GM12875 (cell line): ENCODE measurements around the gene DCAF16.

ENCODE experiments used
- H3K4me3 ChIP-seq: one replicate; pipeline ENCODE4 v1.5.1; 2011; ENCODE audit warnings: low read depth, low read length, control low read depth
- TF ChIP-seq, protein P1 (sequence below): IDR thresholded peaks from 2 replicates; pipeline ENCODE4 v1.5.1; 2011; ENCODE audit warnings: low read depth, mild to moderate bottlenecking, control low read depth, inconsistent platforms, low read length, moderate library complexity, borderline replicate concordance; ENCODE audit not compliant: insufficient read depth

The DCAF16 gene

DNA sequence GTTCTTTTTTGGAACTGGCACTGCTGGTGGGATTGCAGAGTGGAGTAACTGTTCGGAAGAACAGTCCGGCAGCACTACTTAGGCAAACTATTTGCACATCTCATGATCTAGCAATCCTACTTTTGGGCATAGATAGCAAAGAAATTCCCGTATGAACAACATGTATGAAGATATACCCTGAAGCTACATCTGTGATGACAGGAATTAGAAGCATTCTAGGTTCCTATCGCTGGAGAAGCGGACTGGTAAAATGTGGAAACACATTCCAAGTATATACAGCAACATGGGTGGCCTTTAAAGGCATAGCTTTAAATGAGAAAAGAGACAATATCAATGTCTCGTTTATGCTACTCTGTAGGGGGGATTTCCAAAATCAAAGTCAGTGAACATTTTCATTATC lies 3.1 kb downstream of the DCAF16 start:
- TF ChIP-seq, protein P1, sequence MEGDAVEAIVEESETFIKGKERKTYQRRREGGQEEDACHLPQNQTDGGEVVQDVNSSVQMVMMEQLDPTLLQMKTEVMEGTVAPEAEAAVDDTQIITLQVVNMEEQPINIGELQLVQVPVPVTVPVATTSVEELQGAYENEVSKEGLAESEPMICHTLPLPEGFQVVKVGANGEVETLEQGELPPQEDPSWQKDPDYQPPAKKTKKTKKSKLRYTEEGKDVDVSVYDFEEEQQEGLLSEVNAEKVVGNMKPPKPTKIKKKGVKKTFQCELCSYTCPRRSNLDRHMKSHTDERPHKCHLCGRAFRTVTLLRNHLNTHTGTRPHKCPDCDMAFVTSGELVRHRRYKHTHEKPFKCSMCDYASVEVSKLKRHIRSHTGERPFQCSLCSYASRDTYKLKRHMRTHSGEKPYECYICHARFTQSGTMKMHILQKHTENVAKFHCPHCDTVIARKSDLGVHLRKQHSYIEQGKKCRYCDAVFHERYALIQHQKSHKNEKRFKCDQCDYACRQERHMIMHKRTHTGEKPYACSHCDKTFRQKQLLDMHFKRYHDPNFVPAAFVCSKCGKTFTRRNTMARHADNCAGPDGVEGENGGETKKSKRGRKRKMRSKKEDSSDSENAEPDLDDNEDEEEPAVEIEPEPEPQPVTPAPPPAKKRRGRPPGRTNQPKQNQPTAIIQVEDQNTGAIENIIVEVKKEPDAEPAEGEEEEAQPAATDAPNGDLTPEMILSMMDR: no peak
- H3K4me3 ChIP-seq: no peak overlapping the region

DNA sequence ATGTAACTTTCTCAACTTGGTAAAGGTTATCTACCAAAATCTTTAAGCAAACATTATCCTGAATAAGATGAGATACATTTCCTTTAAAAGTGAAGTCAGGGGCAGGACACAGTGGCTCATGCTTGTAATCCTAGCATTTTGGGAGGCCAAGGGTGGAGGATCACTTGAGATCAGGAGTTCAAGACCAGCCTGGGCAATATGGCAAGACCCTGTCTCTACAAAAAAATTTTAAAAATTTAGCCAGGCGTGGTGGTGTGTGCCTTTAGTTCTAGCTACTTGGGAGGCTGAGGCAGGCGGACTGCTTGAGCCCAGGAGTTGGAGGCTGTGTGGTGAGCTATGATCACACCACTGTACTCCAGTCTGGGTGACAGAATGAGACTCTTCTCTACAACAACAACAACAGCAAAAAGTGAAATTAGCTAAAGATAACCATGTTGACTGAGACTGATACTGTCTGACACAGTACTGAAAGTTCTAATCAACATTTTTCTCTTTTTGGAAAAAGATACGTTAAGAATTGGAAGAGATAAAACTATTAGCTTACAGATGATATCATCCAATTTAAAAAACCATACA lies 4.9 kb downstream of the DCAF16 start:
- no peak overlapping the region for H3K4me3 ChIP-seq
- TF ChIP-seq, protein P1: no peak

DNA sequence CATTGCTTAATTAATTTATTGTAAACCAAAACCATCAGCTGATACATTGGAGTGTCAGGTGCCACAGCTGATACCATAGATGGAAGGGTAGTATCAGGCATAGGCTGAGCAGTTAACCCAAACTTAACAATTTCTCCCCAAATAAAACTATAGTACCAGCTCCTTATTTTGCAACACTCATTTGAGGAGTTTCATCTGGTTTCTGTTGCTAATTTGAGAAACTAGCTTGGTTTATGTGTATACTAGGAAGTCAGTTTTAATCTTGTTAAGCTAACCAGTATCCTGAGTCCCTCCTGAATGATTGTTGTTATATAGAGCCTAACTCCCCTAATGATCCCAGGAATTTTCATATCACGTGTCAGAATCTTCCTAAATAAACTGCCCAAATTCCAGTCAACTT lies 12.7 kb downstream of the DCAF16 start:
- TF ChIP-seq, protein P1: no peak
- no peak overlapping the region for H3K4me3 ChIP-seq

DNA sequence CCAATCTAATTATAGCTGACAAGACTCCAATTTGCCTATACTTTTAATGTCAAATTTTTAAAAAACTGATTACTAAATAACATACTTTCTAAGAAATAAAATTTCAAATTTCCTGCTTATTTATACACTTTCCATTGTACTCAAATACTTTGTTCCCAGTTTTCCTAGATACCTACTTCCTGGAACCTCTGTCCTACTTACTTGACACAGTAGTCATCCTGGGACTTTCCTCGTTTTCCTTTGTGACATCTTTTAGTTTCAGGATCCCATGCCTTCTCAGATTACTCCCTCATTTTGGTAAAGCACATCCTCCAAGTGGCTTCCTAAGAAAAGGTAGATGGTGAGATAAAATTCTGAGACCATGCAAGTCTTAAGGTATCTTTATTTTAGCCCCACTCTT lies 15.8 kb downstream of the DCAF16 start:
- no peak overlapping the region for H3K4me3 ChIP-seq
- TF ChIP-seq, protein P1: no peak

DNA sequence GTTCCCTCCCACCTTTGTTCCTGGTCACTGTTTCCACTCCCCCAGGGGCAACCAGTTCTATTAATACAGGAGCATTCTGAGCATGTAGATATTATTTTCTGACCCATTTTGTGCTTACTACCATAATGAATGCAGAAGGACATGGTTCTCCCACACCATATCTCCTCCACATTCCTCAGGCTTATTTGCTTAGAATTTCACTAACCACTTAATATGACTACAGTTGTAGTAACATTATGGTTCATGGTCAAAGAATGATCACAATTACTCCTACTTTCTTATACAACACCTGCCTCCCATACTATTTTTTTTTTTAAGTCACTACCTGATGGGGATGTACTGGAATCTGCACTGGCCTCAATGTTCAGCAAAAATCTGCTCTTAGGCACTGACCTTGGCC lies 21.6 kb downstream of the DCAF16 start:
- no peak overlapping the region for H3K4me3 ChIP-seq
- TF ChIP-seq, protein P1: no peak

DNA sequence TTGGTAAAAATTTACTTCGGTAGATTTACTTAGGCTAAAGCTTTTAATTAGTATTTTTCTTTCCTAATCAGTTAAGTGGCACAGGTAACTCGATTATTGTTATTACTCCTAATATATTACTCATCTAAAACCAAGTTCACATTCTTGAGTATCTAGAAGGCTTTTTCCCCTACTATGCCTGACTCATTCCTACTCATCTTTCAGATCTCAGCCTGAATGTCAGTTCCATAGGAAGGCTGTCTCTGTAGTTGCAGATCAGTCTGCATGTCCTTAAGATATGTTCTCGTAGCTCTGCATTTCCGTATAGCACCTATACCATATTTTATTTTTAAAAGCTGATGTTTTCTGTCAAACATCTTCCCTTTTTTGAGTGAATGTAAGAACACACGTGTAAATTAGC lies 23.2 kb downstream of the DCAF16 start:
- no peak overlapping the region for H3K4me3 ChIP-seq
- TF ChIP-seq, protein P1: no peak

DNA sequence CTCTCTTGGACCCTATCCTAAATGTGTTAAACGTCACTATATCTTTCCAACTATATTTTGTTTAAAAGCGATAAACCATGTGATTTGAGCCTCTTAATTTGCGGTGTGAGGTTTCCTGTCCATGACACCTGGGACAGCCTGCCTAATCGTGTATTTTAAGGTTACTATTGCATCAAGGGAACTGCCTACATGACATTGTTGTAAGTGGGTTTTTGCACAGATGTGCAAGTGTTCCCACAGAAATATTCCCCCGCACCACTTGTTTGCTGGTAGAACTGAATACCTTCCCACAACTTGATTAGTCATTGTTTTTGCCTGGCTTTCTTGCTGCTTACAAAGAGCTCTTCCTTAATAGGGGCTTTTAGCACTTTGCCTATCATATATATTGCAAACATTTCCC lies 24.0 kb downstream of the DCAF16 start:
- H3K4me3 ChIP-seq: no peak overlapping the region
- TF ChIP-seq, protein P1: no peak
